HG02610 (cell line): ENCODE data around the gene ITIH1.
A peak's percentile ranks its signal among the peaks of the same experiment; 100 is the strongest.
"Not testable (repeated sequence)": the region's sequence is repeated elsewhere in the genome, so short reads cannot be mapped to it uniquely, and the experiment has no call there.

Experiments
- ATAC-seq: cut with Tn5 transposase; IDR thresholded peaks from one replicate; pipeline ENCODE4 v1.9.1; 2021; ENCODE audit warnings: mild to moderate bottlenecking, moderate library complexity; ENCODE audit not compliant: unreplicated experiment

ITIH1 gene

GRCh38 chr3:52777127-52777958 lies at the start of gene ITIH1:
Gene ITIH1 (plus strand): TSS chr3:52777599. CDS start chr3:52777616, 17 bp downstream.
- ATAC-seq = no peak

GRCh38 chr3:52728753-52729152 lies 48.6 kb upstream of the ITIH1 start:
- not testable (repeated sequence) for ATAC-seq

- ATAC-seq = no peak
Observed at GRCh38 chr3:52730681-52731080, 46.7 kb upstream of the ITIH1 start.

- ATAC-seq = no peak
Observed at GRCh38 chr3:52731590-52731989, 45.8 kb upstream of the ITIH1 start.

- ATAC-seq = no peak
Observed at GRCh38 chr3:52733256-52733891, 44.0 kb upstream of the ITIH1 start.

- ATAC-seq = no peak
Observed at GRCh38 chr3:52739730-52740129, 37.7 kb upstream of the ITIH1 start.

- ATAC-seq = no peak
Observed at GRCh38 chr3:52742418-52743041, 34.9 kb upstream of the ITIH1 start.

- no peak for ATAC-seq
Observed at GRCh38 chr3:52743152-52743551, 34.2 kb upstream of the ITIH1 start.

- no peak for ATAC-seq
Observed at GRCh38 chr3:52743721-52744120, 33.7 kb upstream of the ITIH1 start.

GRCh38 chr3:52752045-52752660 lies 25.2 kb upstream of the ITIH1 start:
- no peak for ATAC-seq

- ATAC-seq = no peak
Observed at GRCh38 chr3:52754373-52754772, 23.0 kb upstream of the ITIH1 start.

- ATAC-seq = no peak
Observed at GRCh38 chr3:52756141-52756540, 21.3 kb upstream of the ITIH1 start.

GRCh38 chr3:52763466-52763865 lies 13.9 kb upstream of the ITIH1 start:
- ATAC-seq = no peak

GRCh38 chr3:52769786-52770455 lies 7.5 kb upstream of the ITIH1 start:
- no peak for ATAC-seq

- peak; percentile 95 for ATAC-seq
Observed at GRCh38 chr3:52770496-52771333, 6.7 kb upstream of the ITIH1 start, which contains the start of gene NEK4. Gene NEK4 (minus strand): TSS chr3:52770940. CDS start chr3:52770746, 194 bp downstream.

- ATAC-seq = no peak
Observed at GRCh38 chr3:52771334-52771681, 6.1 kb upstream of the ITIH1 start.

GRCh38 chr3:52771702-52772101 lies 5.7 kb upstream of the ITIH1 start:
- ATAC-seq = no peak

GRCh38 chr3:52773361-52774065 lies 3.9 kb upstream of the ITIH1 start:
- ATAC-seq = no peak

- no peak for ATAC-seq
Observed at GRCh38 chr3:52774066-52774713, 3.2 kb upstream of the ITIH1 start.
